HG03378 (cell line): ENCODE data around the gene FILIP1L.

Source experiments
- ATAC-seq: cut with Tn5 transposase; IDR thresholded peaks from one replicate; pipeline ENCODE4 v1.9.1; 2021; ENCODE audit warnings: mild to moderate bottlenecking, moderate library complexity; ENCODE audit not compliant: unreplicated experiment

FILIP1L gene

DNA sequence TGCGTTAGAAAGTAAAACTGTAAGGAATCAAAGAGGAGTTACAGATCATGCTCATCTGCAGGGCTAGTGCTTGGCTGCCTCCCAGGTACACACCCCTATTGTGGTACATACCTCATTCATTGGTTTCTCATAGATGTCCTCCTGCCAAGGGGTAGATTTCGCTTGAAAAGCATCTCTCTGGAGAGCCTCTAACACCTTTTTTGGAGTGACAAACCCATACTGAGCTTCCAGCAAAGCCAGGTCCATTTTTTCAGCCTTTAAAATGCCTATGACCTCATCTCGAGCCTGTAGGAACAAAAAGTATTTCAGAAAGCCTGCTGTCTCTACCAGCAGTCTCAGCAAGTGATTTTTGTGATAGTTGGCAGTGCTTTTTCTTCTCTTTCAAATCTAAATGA is 184.6 kb downstream of the FILIP1L start:
- no peak for ATAC-seq

- ATAC-seq, result no peak
Observed at GRCh38 chr3:99928771-99929744, 185.2 kb downstream of the FILIP1L start.

DNA sequence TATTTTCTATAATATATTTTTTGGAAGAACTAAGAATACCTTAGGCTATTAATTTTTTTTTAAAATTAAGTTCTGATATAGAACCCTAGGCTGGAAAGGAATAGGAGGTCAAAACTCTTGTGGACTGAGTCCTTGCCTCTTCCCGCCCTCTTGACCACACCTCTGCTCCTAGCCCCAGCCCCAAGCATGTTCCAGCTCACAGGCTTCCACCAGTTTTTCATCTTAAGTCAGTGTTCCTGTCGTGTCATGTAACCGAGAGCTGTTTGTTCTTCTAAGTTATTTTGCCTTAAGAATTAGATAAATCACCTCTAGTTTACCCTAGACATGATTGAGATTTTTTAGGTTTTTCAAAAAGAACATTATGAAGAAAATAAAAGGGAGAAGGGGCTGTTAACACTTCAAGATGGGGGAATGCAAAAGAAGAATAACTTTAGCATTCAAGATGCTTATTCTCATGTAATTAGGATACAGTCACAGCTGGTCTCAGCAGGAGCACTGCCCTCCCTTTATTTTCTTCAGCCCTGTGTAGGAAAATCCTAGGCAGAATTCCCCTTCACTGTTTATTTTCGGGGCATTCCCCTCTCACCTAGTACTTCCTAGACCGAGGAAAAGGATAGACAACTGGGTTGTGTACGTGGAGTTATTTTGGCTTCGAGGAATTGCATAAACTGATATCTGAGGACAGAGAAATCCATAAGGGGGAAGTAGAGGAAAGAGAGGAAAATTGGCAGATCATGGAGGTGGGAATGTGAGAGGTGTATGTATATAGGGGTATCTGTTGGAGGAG is 186.4 kb downstream of the FILIP1L start:
- ATAC-seq, result no peak

GRCh38 chr3:99925584-99926230 is 188.6 kb downstream of the FILIP1L start:
- ATAC-seq, result no peak

DNA sequence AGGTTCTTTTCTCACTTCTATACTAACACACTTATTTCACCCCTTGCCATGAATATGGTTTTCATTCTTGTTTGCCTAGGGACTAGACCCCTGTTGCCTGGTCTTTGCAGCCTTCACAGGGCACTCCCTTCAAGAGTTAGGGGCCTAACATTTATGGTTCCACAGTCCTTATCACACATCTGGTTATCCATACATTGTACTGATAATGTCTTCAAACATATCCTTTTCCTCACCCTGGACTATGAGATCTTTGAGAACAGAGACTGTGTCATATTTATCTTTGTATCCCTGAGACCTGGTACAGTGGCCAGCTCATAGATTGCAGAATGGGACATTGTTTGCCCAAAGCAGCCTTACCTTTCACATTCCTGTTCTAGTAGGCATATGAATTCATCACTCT is 190.4 kb downstream of the FILIP1L start:
- no peak for ATAC-seq

- no peak for ATAC-seq
Observed at GRCh38 chr3:99921986-99922385, 192.3 kb downstream of the FILIP1L start.

- no peak for ATAC-seq
Observed at GRCh38 chr3:99921377-99921695, 193.0 kb downstream of the FILIP1L start.

GRCh38 chr3:99920481-99921376 is 193.6 kb downstream of the FILIP1L start:
- peak; percentile 49 for ATAC-seq

- no peak for ATAC-seq
Observed at GRCh38 chr3:99919694-99920093, 194.6 kb downstream of the FILIP1L start.

DNA sequence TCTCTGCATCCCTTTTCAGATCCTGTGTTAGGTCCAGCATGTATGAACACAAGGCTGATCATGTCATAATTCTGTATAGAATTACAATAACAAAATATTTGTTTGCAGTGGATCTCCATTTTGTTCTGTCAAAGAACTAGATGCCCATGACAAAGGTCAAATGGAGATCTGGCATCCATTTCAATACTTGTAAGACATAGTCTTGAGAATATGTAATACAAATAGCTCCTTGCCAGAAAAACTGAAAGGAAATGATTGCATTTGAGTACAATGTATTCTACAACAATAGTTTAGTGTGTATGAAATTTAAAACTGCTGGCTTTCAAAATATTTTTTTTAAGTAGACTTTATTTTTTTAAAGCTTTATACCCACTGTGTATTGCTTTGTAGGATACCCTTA is 195.6 kb downstream of the FILIP1L start:
- no peak for ATAC-seq

DNA sequence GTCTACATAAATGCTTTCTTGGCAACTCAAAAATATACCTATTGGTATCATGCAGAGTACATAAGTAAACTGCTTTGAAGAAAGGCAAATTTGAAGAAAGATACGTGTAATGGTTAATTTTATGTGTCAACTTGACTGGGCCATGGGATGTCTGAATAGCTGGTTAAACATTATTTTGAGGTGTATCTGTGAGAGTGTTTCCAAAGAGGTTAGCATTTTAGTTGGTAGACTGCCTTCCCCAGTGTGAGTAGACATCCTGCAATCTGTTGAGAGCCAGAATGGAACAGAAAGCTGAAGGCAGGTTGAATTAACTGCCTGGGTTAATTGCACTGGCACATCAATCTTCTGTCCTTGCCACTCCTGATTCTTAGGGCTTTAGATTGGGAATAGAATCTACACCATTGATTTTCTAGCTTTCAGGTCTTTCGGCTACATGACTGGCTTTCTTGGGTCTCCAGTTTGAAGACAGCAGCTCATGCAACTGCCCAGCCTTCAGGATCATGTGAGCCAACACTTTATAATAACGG is 198.3 kb downstream of the FILIP1L start:
- no peak for ATAC-seq

DNA sequence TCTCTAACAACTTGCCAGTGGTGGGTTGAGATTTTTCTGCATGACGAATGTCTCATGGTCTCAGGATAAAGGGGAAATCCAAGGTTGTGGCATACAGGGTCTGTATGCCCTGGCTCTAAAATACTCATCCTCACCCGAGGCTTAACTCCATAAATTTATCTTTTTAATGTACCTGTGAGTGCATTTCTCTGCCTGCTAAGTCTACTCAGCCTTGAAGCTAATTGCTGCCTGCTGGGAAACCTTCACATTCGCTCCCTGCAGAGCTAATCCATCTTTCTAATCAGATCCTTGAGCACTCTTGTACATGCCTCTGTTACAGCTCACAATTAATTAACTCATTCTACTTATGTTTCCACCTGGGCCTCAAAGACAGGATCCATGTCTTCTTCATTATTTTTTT is 202.9 kb downstream of the FILIP1L start:
- no peak for ATAC-seq

DNA sequence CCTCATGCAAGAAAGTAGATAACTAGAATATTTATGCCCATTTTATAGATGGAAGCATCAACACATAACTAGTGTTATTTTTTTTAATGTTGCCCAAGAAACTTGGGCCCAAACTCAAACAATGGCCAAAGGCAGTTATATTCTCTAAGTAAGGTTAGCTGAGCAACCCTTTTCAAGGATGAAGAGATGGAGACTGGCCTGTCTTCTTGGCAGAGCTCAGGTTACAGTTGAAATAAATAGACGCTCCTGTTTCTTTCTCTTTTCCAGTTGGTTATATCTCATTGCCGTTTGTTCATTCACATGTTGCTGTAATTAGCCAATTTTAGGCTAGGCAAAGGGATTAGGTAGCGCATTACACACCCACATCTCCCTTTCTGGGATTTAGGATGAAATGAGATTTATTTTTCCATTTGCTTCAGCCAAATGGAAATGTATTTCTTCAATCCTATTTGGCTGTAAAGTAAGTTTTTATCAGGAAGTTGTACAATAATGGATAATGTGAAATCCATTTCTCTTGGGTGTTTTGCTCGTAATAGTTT is 203.5 kb downstream of the FILIP1L start:
- no peak for ATAC-seq

DNA sequence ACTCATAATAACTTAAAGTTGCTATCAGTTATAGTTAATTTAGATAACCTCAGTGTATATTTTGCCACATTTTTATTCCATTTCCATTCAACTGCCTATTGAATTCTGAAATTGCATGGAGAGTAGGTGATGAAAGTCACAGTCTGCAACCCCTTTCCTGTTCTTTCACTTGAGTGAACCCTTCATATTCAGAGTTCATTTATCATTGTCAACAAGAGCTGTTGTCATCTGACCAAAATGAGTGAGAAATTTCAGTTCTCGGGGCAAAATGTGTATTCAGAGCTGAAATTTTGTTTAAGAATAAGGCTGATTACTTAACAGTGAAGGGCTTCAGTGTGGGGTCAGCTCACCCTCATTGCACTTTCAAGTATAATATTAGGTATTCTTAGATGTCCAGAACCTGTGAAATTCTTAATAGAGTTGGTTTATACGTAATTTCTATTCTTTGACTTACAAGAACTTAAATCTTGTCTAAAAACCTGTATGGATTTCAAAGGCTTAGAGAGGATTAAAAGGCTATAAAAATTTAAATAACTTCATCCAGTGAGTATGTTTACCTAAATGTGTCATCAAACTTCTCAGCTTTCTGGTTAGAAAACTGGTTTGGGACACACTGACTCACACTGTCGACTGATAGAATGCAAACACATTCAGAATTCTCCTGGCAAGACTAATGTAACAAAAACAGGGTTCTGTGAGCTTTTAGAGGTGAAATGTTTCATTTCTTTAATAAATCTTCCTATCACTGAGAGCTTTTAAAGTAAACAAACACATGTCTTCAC is 204.4 kb downstream of the FILIP1L start:
- ATAC-seq, result no peak

DNA sequence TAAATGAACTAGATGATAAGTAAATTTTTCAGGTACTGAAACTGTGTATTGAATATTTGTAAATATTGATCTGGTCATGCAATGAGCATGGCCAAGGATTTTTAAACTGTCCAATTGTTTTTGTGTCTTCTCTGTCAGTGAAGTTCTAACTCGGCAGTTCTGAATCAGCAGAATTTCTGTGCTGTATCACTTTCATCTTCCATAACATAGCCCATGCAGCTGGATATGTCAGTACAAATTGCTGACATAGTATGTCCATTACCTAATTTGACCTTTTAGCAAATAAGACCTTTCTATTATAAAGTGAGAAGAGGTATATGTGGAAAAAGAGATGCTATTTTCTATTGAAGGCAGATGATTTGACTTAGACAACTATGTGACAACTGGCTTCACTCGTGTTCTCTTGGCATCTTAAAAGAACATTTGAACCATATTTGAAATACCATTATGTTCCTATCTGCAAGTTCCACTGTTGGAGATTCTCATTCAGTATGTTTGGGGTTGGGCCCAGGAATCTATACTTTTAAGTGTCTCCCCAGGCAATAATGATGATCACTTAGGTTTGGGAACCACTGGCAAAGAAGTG is 206.2 kb downstream of the FILIP1L start:
- no peak for ATAC-seq

- no peak for ATAC-seq
Observed at GRCh38 chr3:99903869-99904268, 210.4 kb downstream of the FILIP1L start.

GRCh38 chr3:99902091-99902490 is 212.2 kb downstream of the FILIP1L start:
- no peak for ATAC-seq

- no peak for ATAC-seq
Observed at GRCh38 chr3:99901200-99901926, 212.9 kb downstream of the FILIP1L start.
